Vagina (tissue), 2 donors: ENCODE data around the gene TBC1D8. TPM values are rescaled to one million over a fixed set of nuclear protein-coding genes. Genes with fewer than 3 reads are reported as not detected.

Source experiments
- DNase-seq, 2 donors: peaks; one replicate each; pipeline ENCODE4 v3.0.0-alpha.2; 2017; ENCODE audit errors: extremely low spot score in 2 of 2
- H3K27ac ChIP-seq: fragments of 200-600 bp; sonication (generic); one replicate; pipeline ENCODE4 v1.5.1; 2019
- H3K27me3 ChIP-seq: fragments of 200-600 bp; sonication (generic); one replicate; pipeline ENCODE4 v1.5.1; 2019
- H3K36me3 ChIP-seq, 2 donors: fragments of 200-600 bp; sonication (generic); one replicate each; pipeline ENCODE4 v1.5.1; 2017 to 2019
- H3K4me1 ChIP-seq: fragments of 200-600 bp; sonication (generic); one replicate; pipeline ENCODE4 v1.5.1; 2019
- H3K4me3 ChIP-seq, 2 donors: fragments of 200-600 bp; sonication (generic); 1 replicate in 1 of 2; 2 replicates in 1 of 2; pipeline ENCODE4 v1.5.1; 2016 to 2019
- H3K9me3 ChIP-seq: fragments of 200-600 bp; sonication (generic); one replicate; pipeline ENCODE4 v1.5.1; 2019
- POLR2A ChIP-seq, 2 donors: fragments of 450-650 bp; IDR thresholded peaks; one replicate each; pipeline ENCODE4 v1.6.1; 2017; ENCODE audit warnings: antibody characterized with exemption in 2 of 2, mild to moderate bottlenecking in 2 of 2, moderate library complexity in 2 of 2
- POLR2AphosphoS5 ChIP-seq, 2 donors: sonication (generic); formaldehyde crosslinking; IDR thresholded peaks; one replicate each; pipeline ENCODE4 v1.9.0; 2017; ENCODE audit warnings: antibody characterized with exemption in 2 of 2, mild to moderate bottlenecking in 2 of 2, low read depth in 1 of 2; ENCODE audit not compliant: insufficient read depth in 1 of 2
- intact Hi-C: fragments of 100-400 bp; cut with DNase I; formaldehyde crosslinking; loops from one replicate; pipeline ENCODE4 v1.15.1; 2023
- total RNA-seq: library from RNA; depleted of rRNA; stranded (reverse); fragments of >200 nt; gene quantifications from one replicate; pipeline ENCODE4 v1.2.3, GENCODE V29; 2016
- TF ChIP-seq, protein P1 (sequence below), 3 experiments: fragments of 450-650 bp in 2 of 3; fragments of 200-600 bp in 1 of 3; sonication (generic) in 1 of 3; IDR thresholded peaks; one replicate each; pipeline ENCODE4 v1.5.1; 2017 to 2019; ENCODE audit warnings: antibody characterized with exemption in 3 of 3, mild to moderate bottlenecking in 2 of 3, moderate library complexity in 2 of 3

Gene TBC1D8
- total RNA-seq, 1 donor from 2014 or later = 72.2 TPM

GRCh38 chr2:101130081-101130480, 21.1 kb downstream of the TBC1D8 start:
- no peak overlapping the region for H3K4me3 ChIP-seq
- no peak for TF ChIP-seq POLR2A (IDR thresholded peaks at IDR 0.05)
- TF ChIP-seq, protein P1, sequence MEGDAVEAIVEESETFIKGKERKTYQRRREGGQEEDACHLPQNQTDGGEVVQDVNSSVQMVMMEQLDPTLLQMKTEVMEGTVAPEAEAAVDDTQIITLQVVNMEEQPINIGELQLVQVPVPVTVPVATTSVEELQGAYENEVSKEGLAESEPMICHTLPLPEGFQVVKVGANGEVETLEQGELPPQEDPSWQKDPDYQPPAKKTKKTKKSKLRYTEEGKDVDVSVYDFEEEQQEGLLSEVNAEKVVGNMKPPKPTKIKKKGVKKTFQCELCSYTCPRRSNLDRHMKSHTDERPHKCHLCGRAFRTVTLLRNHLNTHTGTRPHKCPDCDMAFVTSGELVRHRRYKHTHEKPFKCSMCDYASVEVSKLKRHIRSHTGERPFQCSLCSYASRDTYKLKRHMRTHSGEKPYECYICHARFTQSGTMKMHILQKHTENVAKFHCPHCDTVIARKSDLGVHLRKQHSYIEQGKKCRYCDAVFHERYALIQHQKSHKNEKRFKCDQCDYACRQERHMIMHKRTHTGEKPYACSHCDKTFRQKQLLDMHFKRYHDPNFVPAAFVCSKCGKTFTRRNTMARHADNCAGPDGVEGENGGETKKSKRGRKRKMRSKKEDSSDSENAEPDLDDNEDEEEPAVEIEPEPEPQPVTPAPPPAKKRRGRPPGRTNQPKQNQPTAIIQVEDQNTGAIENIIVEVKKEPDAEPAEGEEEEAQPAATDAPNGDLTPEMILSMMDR (IDR thresholded peaks at IDR 0.05) = no peak
- TF ChIP-seq POLR2AphosphoS5 (IDR thresholded peaks at IDR 0.05; ENCODE audit: insufficient read depth in 1 of 2, low read depth in 1 of 2) = no peak
- DNase-seq = no peak
- no peak overlapping the region for H3K27ac ChIP-seq
- no peaks in the 10 kb centered on the region for H3K36me3 ChIP-seq
- no peaks in the 10 kb centered on the region for H3K27me3 ChIP-seq
- no peaks in the 10 kb centered on the region for H3K9me3 ChIP-seq
- H3K4me1 ChIP-seq = peaks cover 26% of the 10 kb centered on the region
- intact Hi-C loops = no loop called here

GRCh38 chr2:101127319-101128056, 23.7 kb downstream of the TBC1D8 start:
- no peak for DNase-seq
- Histone ChIP-seq H3K4me3 (no peak overlapping the region), H3K27me3 (no peaks in the 10 kb centered on the region), H3K36me3 (no peaks in the 10 kb centered on the region), H3K4me1 (peaks cover 37% of the 10 kb centered on the region), H3K27ac (no peak overlapping the region), H3K9me3 (no peaks in the 10 kb centered on the region)
- TF ChIP-seq, protein P1 (IDR thresholded peaks at IDR 0.05) = no peak
- TF ChIP-seq POLR2A (IDR thresholded peaks at IDR 0.05) (no peak), POLR2AphosphoS5 (IDR thresholded peaks at IDR 0.05; ENCODE audit: insufficient read depth in 1 of 2, low read depth in 1 of 2) (no peak)
- intact Hi-C loops = no loop called here

GRCh38 chr2:101125808-101126207, 25.4 kb downstream of the TBC1D8 start:
- TF ChIP-seq POLR2AphosphoS5 (IDR thresholded peaks at IDR 0.05; ENCODE audit: insufficient read depth in 1 of 2, low read depth in 1 of 2) (no peak), POLR2A (IDR thresholded peaks at IDR 0.05) (no peak)
- TF ChIP-seq, protein P1 (IDR thresholded peaks at IDR 0.05) = no peak
- no peak overlapping the region for H3K4me3 ChIP-seq
- intact Hi-C loops = no loop called here
- H3K27ac ChIP-seq = peak overlapping the region; percentile 45
- H3K4me1 ChIP-seq = peaks cover 50% of the 10 kb centered on the region
- no peaks in the 10 kb centered on the region for H3K36me3 ChIP-seq
- DNase-seq = no peak
- no peaks in the 10 kb centered on the region for H3K9me3 ChIP-seq
- no peaks in the 10 kb centered on the region for H3K27me3 ChIP-seq

DNA sequence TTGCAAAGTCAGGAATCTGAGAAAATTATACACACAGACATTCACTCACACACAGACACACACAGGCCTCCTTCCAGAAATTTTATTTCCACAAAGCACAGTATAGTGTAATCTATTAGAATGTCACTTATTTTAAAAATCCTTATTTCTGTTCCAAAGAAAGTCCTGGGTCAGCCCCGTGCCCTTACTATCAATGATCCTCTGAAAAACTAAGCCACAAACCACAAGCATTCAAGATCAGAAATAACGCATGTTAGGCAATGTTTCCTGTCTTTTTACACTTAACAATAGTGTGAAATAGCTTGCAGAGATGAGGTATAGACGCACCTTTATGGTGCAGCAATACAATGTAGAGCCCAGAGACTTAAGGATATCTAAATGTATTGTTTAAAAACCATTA, 25.8 kb downstream of the TBC1D8 start:
- DNase-seq = no peak
- no peaks in the 10 kb centered on the region for H3K9me3 ChIP-seq
- H3K36me3 ChIP-seq = no peaks in the 10 kb centered on the region
- H3K27me3 ChIP-seq = no peaks in the 10 kb centered on the region
- intact Hi-C loops = no loop called here
- H3K4me3 ChIP-seq = no peak overlapping the region
- TF ChIP-seq POLR2AphosphoS5 (IDR thresholded peaks at IDR 0.05; ENCODE audit: insufficient read depth in 1 of 2, low read depth in 1 of 2) (no peak), POLR2A (IDR thresholded peaks at IDR 0.05) (no peak)
- TF ChIP-seq, protein P1 (IDR thresholded peaks at IDR 0.05) = no peak
- H3K27ac ChIP-seq = peak overlapping the region; percentile 45
- peaks cover 55% of the 10 kb centered on the region for H3K4me1 ChIP-seq

DNA sequence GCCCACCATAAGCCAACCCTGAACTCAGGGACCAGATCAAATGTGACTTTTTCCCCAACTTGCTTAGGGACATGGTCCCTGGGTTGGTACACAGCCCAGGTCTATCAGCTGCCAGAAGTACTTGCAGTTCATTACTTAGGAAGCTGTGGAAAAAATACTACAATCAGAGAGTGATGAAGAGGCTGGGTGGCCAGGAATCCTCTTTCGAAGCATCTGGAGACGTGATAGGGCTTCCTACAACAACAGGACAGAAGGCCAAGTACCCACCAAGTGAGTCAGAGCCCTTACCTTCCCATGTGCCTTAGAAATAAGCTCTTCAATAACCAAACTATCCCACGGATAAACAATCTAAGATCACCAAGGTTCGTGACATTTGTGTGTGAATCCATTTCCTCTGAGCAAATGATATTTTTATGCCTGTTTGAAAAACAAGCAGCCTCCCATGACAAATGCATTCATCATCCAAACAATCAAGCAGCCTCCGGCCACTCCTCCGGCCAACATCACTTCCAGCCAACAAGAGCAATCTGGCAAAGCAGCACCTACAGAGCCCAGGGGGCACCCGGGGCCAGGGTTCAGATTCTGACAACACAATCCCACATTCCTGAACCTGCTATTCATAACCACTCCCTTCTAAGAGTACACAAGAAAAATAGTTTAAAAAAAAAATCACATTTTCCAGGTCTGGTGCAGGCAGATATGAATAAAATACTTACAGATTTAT, 26.4 kb downstream of the TBC1D8 start:
- Histone ChIP-seq H3K9me3 (no peaks in the 10 kb centered on the region), H3K4me3 (no peak overlapping the region), H3K27me3 (no peaks in the 10 kb centered on the region), H3K36me3 (no peaks in the 10 kb centered on the region), H3K4me1 (peaks cover 60% of the 10 kb centered on the region), H3K27ac (peak overlapping the region; percentile 45)
- DNase-seq = no peak
- TF ChIP-seq POLR2A (IDR thresholded peaks at IDR 0.05) (no peak), POLR2AphosphoS5 (IDR thresholded peaks at IDR 0.05; ENCODE audit: insufficient read depth in 1 of 2, low read depth in 1 of 2) (peak in 1 of 2 donors; percentile 54)
- intact Hi-C loops = no loop called here
